Transverse colon (tissue), 4 donors: ENCODE data around the gene CAPN9. TPM values are rescaled to one million over a fixed set of nuclear protein-coding genes. Genes with fewer than 3 reads are reported as not detected.

Experiments
- DNase-seq: peaks from one replicate; pipeline ENCODE4 v3.0.0-alpha.2; 2019
- H3K27ac ChIP-seq, 4 donors: fragments of 200-600 bp; sonication (generic); 2 replicates each; pipeline ENCODE4 v1.5.1; 2016 to 2018; ENCODE audit warnings: inconsistent platforms in 4 of 4
- H3K27me3 ChIP-seq: fragments of 200-600 bp; sonication (generic); 2 replicates; pipeline ENCODE4 v1.5.1; 2017; ENCODE audit warnings: inconsistent platforms
- H3K36me3 ChIP-seq, 4 donors: fragments of 200-600 bp; sonication (generic); 2 replicates each; pipeline ENCODE4 v1.5.1; 2017 to 2019; ENCODE audit warnings: inconsistent platforms in 4 of 4
- H3K4me1 ChIP-seq, 4 donors: fragments of 200-600 bp; sonication (generic); 2 replicates each; pipeline ENCODE4 v1.5.1; 2017 to 2020; ENCODE audit warnings: inconsistent platforms in 4 of 4
- H3K4me3 ChIP-seq, 4 donors: fragments of 200-600 bp; sonication (generic); 1 replicate in 1 of 4; 2 replicates in 3 of 4; pipeline versions ENCODE4 v1.5.1 to v1.6.1; 2017 to 2019; ENCODE audit warnings: inconsistent platforms in 4 of 4
- H3K9me3 ChIP-seq, 2 donors: fragments of 200-600 bp; sonication (generic); 2 replicates each; pipeline ENCODE4 v1.5.1; 2017 to 2019; ENCODE audit warnings: inconsistent platforms in 2 of 2
- EP300 ChIP-seq: sonication (generic); formaldehyde crosslinking; IDR thresholded peaks from one replicate; pipeline ENCODE4 v1.6.1; 2017; ENCODE audit warnings: antibody characterized with exemption, low read depth
- POLR2A ChIP-seq: fragments of 450-650 bp; IDR thresholded peaks from one replicate; pipeline ENCODE4 v1.6.1; 2016; ENCODE audit warnings: antibody characterized with exemption, mild to moderate bottlenecking, moderate library complexity
- POLR2AphosphoS5 ChIP-seq, 3 donors: sonication (generic); formaldehyde crosslinking; IDR thresholded peaks; one replicate each; pipeline ENCODE4 v1.6.1; 2016; ENCODE audit warnings: antibody characterized with exemption in 3 of 3
- WGBS, 2 donors: methylation state at CpG; one replicate each; pipeline ENCODE4 v1.1.5; 2018; ENCODE audit warnings: low coverage in 1 of 2; 5-methylcytosine and 5-hydroxymethylcytosine counted together
- in situ Hi-C, 4 donors: fragments of 200-750 bp; cut with MboI; loops; one replicate each; pipeline versions ENCODE4 v1.15.0 to v1.15.1; 2017; ENCODE audit warnings: low sequenced_read_pairs in 3 of 4, low pct_ligation_motif_present in 1 of 4, low pct_unique_long_range_greater_than_20kb in 1 of 4
- intact Hi-C: fragments of 100-400 bp; cut with DNase I; formaldehyde crosslinking; loops from one replicate; pipeline ENCODE4 v1.15.1; 2023; ENCODE audit warnings: low total_unique reads
- total RNA-seq, 4 donors: library from RNA; depleted of rRNA; stranded (reverse); fragments of >200 nt; gene quantifications; one replicate each; pipeline ENCODE4 v1.1.0, GENCODE V29; 2016
- TF ChIP-seq, protein P1 (sequence below), 5 experiments: fragments of 200-600 bp in 3 of 5; fragments of 450-650 bp in 2 of 5; sonication (generic) in 3 of 5; IDR thresholded peaks; 1 replicate in 2 of 5; 2 replicates in 3 of 5; pipeline ENCODE4 v1.5.1; 2016 to 2017; ENCODE audit warnings: antibody characterized with exemption in 5 of 5, inconsistent platforms in 3 of 5, mild to moderate bottlenecking in 2 of 5, moderate library complexity in 1 of 5

Gene CAPN9
- total RNA-seq, 4 donors from 2014 or later = 26.3 to 59.9 (median 32.7) TPM

- no peaks in the 10 kb centered on the region for H3K4me1 ChIP-seq
- no peaks in the 10 kb centered on the region for H3K27me3 ChIP-seq
- in situ Hi-C loops = loop anchor here in 3 of 4 donors (25.0 kb wide), 1 partner anchor 414 kb away; no protein-coding TSS in a partner anchor
Observed at GRCh38 chr1:230797942-230798365, 50.8 kb downstream of the CAPN9 start.

DNA sequence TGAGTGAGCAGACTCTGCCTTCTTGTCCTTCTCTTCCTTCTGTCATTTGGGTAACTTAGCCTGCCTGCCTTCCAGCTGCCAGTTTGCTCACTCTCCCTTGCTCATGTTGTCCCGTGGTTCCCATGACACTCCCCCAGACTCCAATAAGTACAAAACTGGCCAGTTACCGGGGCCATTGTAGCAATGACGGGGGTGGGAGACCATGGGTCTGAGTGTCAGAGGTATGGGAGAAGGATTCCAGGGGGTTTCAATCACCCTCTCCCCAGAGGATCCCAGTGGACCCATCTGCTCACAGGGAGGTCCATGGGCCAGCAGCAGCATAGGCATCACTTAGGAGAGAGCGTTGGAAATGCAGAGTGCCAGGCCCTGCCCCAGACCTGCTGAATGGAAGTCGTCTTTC is 51.3 kb downstream of the CAPN9 start:
- DNase-seq = no peak
- Histone ChIP-seq H3K27ac (no peak overlapping the region), H3K4me3 (no peak overlapping the region), H3K27me3 (no peaks in the 10 kb centered on the region), H3K9me3 (no peaks in the 10 kb centered on the region), H3K36me3 (no peaks in the 10 kb centered on the region), H3K4me1 (no peaks in the 10 kb centered on the region)
- TF ChIP-seq POLR2A (no peak), POLR2AphosphoS5 (IDR thresholded peaks at IDR 0.05) (no peak), EP300 (no peak)
- TF ChIP-seq, protein P1, sequence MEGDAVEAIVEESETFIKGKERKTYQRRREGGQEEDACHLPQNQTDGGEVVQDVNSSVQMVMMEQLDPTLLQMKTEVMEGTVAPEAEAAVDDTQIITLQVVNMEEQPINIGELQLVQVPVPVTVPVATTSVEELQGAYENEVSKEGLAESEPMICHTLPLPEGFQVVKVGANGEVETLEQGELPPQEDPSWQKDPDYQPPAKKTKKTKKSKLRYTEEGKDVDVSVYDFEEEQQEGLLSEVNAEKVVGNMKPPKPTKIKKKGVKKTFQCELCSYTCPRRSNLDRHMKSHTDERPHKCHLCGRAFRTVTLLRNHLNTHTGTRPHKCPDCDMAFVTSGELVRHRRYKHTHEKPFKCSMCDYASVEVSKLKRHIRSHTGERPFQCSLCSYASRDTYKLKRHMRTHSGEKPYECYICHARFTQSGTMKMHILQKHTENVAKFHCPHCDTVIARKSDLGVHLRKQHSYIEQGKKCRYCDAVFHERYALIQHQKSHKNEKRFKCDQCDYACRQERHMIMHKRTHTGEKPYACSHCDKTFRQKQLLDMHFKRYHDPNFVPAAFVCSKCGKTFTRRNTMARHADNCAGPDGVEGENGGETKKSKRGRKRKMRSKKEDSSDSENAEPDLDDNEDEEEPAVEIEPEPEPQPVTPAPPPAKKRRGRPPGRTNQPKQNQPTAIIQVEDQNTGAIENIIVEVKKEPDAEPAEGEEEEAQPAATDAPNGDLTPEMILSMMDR (IDR thresholded peaks at IDR 0.05) = no peak
- intact Hi-C loops = loop anchor here (10.0 kb wide), 1 partner anchor 406 kb away; no protein-coding TSS in a partner anchor
- in situ Hi-C loops = loop anchor here in 3 of 4 donors (25.0 kb wide), 1 partner anchor 414 kb away; no protein-coding TSS in a partner anchor
- WGBS, 2 donors = 85% methylated on average over 5 of the region's 5 CpGs; no CpG with 5 or more reads in 1 of the 2 donors

More at GRCh38 chr1:230797942-230798365, 50.8 kb downstream of the CAPN9 start:
- Histone ChIP-seq H3K9me3 (no peaks in the 10 kb centered on the region), H3K36me3 (no peaks in the 10 kb centered on the region), H3K27ac (no peak overlapping the region), H3K4me3 (no peak overlapping the region)
- 37% methylated on average over 7 of the region's 7 CpGs; no CpG with 5 or more reads in 1 of the 2 donors for WGBS, 2 donors
- TF ChIP-seq, protein P1 (IDR thresholded peaks at IDR 0.05) = peak; percentile 44 to 59 (median 52)
- no peak for TF ChIP-seq POLR2A
- DNase-seq = peak; percentile 41
- intact Hi-C loops = loop anchor here (10.0 kb wide), 1 partner anchor 407 kb away; no protein-coding TSS in a partner anchor

DNA sequence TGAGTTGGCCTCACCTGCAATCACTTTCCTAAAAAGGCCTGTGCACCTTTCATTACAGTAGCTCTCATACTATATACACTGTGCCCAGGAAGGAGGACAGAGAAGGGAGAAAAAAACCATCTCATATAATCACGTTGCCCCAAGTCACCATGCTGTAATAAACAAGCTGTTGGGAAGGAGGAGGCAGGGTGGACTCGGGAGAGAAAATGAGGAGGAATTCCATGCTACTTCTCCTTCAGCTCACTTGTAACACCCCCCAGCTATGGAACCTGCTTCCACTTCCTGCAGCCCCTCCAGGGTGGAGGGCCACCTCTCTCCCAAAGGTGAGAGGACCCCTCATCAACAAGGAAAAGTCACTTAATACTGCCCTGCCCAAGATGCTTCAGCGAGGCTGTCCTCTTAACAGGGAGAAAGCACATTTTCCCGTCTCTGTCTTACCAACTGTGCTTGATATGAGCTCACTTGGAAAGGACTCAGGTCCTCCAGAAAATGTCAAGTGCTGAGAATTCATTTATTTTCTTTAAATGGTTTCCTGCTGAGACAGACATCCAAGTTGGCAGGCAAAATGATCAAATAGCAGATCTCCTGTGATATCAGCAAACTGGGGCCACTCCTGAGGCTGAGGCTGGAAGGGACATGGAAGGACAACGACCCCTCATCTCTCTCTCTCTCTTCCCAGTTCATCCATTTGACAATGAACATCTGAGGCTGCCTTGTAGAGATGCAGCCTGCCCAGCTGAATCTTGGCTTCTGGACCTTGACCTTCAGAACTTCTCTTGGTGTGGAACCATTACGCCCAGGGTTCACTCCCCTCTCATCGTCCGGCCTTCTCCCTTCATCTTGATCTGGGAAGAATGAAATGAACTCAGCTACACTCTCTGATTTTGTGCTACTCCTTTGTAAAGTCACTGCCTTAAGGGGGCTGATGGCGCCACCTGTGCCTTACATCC is 54.0 kb downstream of the CAPN9 start:
- DNase-seq = no peak
- in situ Hi-C loops (loop anchor here in 2 of 4 donors (25.0 kb wide), 1 partner anchor 111 kb away; no protein-coding TSS in a partner anchor), intact Hi-C loops (loop anchor here (2.0 kb wide), 1 partner anchor 118 kb away; no protein-coding TSS in a partner anchor)
- no peak overlapping the region for H3K4me3 ChIP-seq
- WGBS, 2 donors = 80 to 86% methylated on average over 6 to 9 of the region's 9 CpGs
- no peaks in the 10 kb centered on the region for H3K4me1 ChIP-seq
- H3K27ac ChIP-seq = no peak overlapping the region
- no peaks in the 10 kb centered on the region for H3K36me3 ChIP-seq
- no peak for TF ChIP-seq EP300
- TF ChIP-seq POLR2A = no peak
- TF ChIP-seq, protein P1 (IDR thresholded peaks at IDR 0.05) = no peak
- TF ChIP-seq POLR2AphosphoS5 (IDR thresholded peaks at IDR 0.05) = no peak
- no peaks in the 10 kb centered on the region for H3K9me3 ChIP-seq
- no peaks in the 10 kb centered on the region for H3K27me3 ChIP-seq

GRCh38 chr1:230804396-230804795 is 57.2 kb downstream of the CAPN9 start:
- Histone ChIP-seq H3K4me1 (no peaks in the 10 kb centered on the region), H3K27ac (no peak overlapping the region), H3K36me3 (no peaks in the 10 kb centered on the region), H3K9me3 (no peaks in the 10 kb centered on the region), H3K27me3 (no peaks in the 10 kb centered on the region), H3K4me3 (no peak overlapping the region)
- intact Hi-C loops (no loop called here), in situ Hi-C loops (loop anchor here in 2 of 4 donors (25.0 kb wide), 1 partner anchor 108 kb away; no protein-coding TSS in a partner anchor)
- TF ChIP-seq EP300 (no peak), POLR2A (no peak), POLR2AphosphoS5 (IDR thresholded peaks at IDR 0.05) (no peak)
- TF ChIP-seq, protein P1 (IDR thresholded peaks at IDR 0.05) = no peak
- DNase-seq = no peak
- 67 to 84% methylated on average over 2 of the region's 2 CpGs for WGBS, 2 donors
